ENCODE data around the gene SPATA21. TPM values are rescaled to one million over a fixed set of nuclear protein-coding genes. Genes with fewer than 3 reads are reported as not detected.
A peak's percentile ranks its signal among the peaks of the same experiment; 100 is the strongest.

The SPATA21 gene
- total RNA-seq, 3 donors from 2014 or later (not counting 1 experiment from before 2014, with no cell fraction given): 0.35 to 0.55 (median 0.36) TPM

DNA sequence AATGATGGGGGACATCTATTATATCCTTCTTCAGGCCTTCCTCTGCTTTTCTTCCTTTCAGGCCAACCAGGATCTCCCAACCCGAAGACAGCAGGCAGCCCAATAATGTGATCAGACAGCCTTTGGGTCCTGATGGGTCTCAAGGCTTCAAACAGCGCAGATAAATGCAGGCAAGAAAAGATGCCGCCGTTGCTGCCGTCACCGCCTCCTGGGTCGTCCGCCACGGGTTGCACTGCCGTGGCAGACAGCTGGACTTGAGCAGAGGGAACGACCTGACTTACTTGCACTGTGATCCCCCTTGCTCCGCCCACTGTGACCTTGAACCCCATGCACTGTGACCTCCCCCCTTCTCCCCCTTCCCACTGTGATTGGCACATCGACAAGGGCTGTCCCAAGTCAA is 42.2 kb downstream of the SPATA21 start:
- H3K9me3 Mint-ChIP-seq: no peaks in the 10 kb centered on the region
- ATAC-seq: no peak
- H3K4me3 Mint-ChIP-seq: no peak overlapping the region
- no peaks in the 10 kb centered on the region for H3K36me3 Mint-ChIP-seq
- Histone ChIP-seq H3K9me3 (ENCODE audit: control insufficient read depth, insufficient read depth, low read length) (no peaks in the 10 kb centered on the region), H3K27ac (ENCODE audit: low read length) (no peak overlapping the region), H3K36me3 (ENCODE audit: control insufficient read depth, insufficient read depth, low read length) (peaks cover 51% of the 10 kb centered on the region), H3K27me3 (ENCODE audit: control insufficient read depth, insufficient read depth, low read length) (no peaks in the 10 kb centered on the region), H3K4me3 (ENCODE audit: low read length) (no peak overlapping the region), H3K4me1 (ENCODE audit: control insufficient read depth, insufficient read depth, low read length) (peaks cover 34% of the 10 kb centered on the region)
- intact Hi-C loops (cut with micrococcal nuclease): no loop called here
- TF ChIP-seq, protein P1, sequence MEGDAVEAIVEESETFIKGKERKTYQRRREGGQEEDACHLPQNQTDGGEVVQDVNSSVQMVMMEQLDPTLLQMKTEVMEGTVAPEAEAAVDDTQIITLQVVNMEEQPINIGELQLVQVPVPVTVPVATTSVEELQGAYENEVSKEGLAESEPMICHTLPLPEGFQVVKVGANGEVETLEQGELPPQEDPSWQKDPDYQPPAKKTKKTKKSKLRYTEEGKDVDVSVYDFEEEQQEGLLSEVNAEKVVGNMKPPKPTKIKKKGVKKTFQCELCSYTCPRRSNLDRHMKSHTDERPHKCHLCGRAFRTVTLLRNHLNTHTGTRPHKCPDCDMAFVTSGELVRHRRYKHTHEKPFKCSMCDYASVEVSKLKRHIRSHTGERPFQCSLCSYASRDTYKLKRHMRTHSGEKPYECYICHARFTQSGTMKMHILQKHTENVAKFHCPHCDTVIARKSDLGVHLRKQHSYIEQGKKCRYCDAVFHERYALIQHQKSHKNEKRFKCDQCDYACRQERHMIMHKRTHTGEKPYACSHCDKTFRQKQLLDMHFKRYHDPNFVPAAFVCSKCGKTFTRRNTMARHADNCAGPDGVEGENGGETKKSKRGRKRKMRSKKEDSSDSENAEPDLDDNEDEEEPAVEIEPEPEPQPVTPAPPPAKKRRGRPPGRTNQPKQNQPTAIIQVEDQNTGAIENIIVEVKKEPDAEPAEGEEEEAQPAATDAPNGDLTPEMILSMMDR (IDR thresholded peaks at IDR 0.05): no peak
- WGBS (ENCODE audit: insufficient coverage): 97% methylated on average over 12 of the region's 13 CpGs
- no peak overlapping the region for H3K27ac Mint-ChIP-seq
- H3K27me3 Mint-ChIP-seq (ENCODE audit: low read depth in 2 of 2): no peaks in the 10 kb centered on the region
- H3K4me1 Mint-ChIP-seq: peaks cover 40 to 62% of the 10 kb centered on the region in 2 donors
- no peak for DNase-seq

DNA sequence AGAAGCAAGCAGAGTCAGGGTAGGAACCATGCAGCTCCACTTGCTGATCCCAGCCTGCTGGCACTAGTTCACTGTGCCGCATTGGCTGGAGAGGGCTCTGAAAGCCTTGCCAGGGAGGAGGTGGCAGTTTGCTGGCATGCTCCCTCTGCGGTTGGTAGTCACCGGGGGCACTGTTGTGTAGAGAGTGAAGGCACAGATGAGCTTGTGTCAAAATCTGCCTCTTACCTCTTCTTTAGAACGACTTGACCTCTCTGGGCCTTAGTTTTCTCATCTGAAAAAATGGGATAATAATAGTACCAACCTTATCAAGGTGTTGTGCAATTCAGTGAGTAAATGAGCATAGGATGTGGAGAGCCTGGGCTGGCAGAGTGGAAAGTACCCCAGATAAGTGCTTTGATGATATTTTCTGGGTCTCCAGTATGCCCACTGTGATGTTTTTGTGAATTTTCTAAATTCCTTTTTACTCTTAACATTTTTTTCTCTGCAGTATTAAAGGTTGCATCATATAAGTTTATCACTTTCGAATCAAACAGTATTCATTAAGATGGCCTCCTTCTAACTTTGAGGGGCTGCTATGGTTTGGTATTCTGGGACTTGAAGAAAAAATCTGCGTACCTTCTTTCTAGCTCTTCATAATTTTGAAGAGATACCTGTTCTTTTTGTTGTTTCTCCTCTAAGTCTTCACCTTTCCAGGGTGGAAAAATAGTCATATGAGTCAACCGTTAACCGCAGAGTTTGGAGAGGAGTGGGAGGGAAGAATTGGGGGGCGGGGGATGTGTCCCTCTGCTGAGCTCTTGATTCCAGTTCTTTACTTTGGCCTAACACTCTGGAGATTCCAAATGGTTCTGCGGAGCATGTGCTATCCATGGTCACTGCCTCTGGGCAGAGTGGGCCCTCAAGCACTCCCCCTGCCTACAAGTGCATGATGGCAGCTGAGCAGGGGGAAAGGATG is 43.4 kb downstream of the SPATA21 start:
- Mint-ChIP-seq H3K9me3 (no peaks in the 10 kb centered on the region), H3K36me3 (no peaks in the 10 kb centered on the region), H3K4me1 (peaks cover 44 to 56% of the 10 kb centered on the region in 2 donors), H3K4me3 (peak overlapping the region; percentile 38), H3K27me3 (ENCODE audit: low read depth in 2 of 2) (no peaks in the 10 kb centered on the region), H3K27ac (peak overlapping the region in 1 of 2 donors; percentile 84)
- DNase-seq (no peak), ATAC-seq (no peak)
- TF ChIP-seq, protein P1 (IDR thresholded peaks at IDR 0.05): no peak
- Histone ChIP-seq H3K27ac (ENCODE audit: low read length) (no peak overlapping the region), H3K27me3 (ENCODE audit: control insufficient read depth, insufficient read depth, low read length) (no peaks in the 10 kb centered on the region), H3K9me3 (ENCODE audit: control insufficient read depth, insufficient read depth, low read length) (no peaks in the 10 kb centered on the region), H3K36me3 (ENCODE audit: control insufficient read depth, insufficient read depth, low read length) (peaks cover 49% of the 10 kb centered on the region), H3K4me1 (ENCODE audit: control insufficient read depth, insufficient read depth, low read length) (peaks cover 39% of the 10 kb centered on the region), H3K4me3 (ENCODE audit: low read length) (no peak overlapping the region)
- 96% methylated on average over 8 of the region's 10 CpGs for WGBS (ENCODE audit: insufficient coverage)
- intact Hi-C loops (cut with micrococcal nuclease): no loop called here

DNA sequence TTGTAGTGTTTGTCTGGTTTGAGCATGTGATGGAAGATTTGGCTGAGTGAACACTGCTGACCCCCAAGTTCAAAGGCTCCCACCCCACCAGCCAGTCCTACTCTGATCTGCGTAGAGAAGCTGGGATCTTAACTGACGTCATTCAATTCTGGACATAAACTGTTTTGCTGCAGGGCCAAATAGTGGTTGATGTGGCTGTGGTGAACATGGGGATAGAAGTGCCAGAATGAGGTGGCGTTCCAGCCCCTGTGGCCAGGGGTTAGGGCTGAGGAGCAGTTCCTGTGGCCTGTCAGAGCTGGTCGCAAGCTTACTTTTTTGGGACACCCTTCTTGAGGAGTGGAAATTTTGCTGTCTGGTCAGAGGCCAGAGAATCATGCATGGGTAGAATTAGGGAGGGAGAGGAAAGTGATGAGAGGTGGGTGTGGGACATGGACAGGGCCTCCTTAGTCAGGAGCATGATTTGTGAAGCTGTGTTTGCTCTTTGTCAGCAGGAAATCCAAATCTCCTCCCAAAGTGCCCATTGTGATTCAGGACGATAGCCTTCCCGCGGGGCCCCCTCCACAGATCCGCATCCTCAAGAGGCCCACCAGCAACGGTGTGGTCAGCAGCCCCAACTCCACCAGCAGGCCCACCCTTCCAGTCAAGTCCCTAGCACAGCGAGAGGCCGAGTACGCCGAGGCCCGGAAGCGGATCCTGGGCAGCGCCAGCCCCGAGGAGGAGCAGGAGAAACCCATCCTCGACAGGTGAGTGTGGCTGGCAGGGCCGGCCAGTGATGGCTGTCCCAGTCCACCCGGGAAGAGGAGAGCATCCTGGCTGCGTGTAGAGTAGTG is 44.3 kb downstream of the SPATA21 start:
- H3K9me3 ChIP-seq (ENCODE audit: control insufficient read depth, insufficient read depth, low read length): no peaks in the 10 kb centered on the region
- peaks cover 43% of the 10 kb centered on the region for H3K4me1 ChIP-seq (ENCODE audit: control insufficient read depth, insufficient read depth, low read length)
- peaks cover 43% of the 10 kb centered on the region for H3K36me3 ChIP-seq (ENCODE audit: control insufficient read depth, insufficient read depth, low read length)
- intact Hi-C loops (cut with micrococcal nuclease): no loop called here
- ATAC-seq (peak in 1 of 3 donors; percentile 29), DNase-seq (no peak)
- H3K36me3 Mint-ChIP-seq: no peaks in the 10 kb centered on the region
- H3K27ac ChIP-seq (ENCODE audit: low read length): no peak overlapping the region
- no peaks in the 10 kb centered on the region for H3K27me3 ChIP-seq (ENCODE audit: control insufficient read depth, insufficient read depth, low read length)
- H3K4me1 Mint-ChIP-seq: peaks cover 44 to 47% of the 10 kb centered on the region in 2 donors
- no peaks in the 10 kb centered on the region for H3K27me3 Mint-ChIP-seq (ENCODE audit: low read depth in 2 of 2)
- TF ChIP-seq, protein P1 (IDR thresholded peaks at IDR 0.05): no peak
- peak overlapping the region; percentile 73 to 84 for H3K27ac Mint-ChIP-seq
- H3K4me3 Mint-ChIP-seq: peak overlapping the region; percentile 37
- H3K9me3 Mint-ChIP-seq: no peaks in the 10 kb centered on the region
- 86% methylated on average over 21 of the region's 21 CpGs for WGBS (ENCODE audit: insufficient coverage)
- H3K4me3 ChIP-seq (ENCODE audit: low read length): no peak overlapping the region

Data from natural killer cell (primary cell).